ENCODE data around the gene GRM3. TPM values are rescaled to one million over a fixed set of nuclear protein-coding genes. Genes with fewer than 3 reads are reported as not detected.

The GRM3 gene
- polyA plus RNA-seq, 2 of the 4 experiments (the other 2 are of a cell fraction) = not detected

- Histone ChIP-seq H3K4me3 (no peak overlapping the region), H3K4me2 (no peak overlapping the region), H3K27ac (no peak overlapping the region), H3K4me1 (no peaks in the 10 kb centered on the region), H3K9me3 (no peaks in the 10 kb centered on the region)
- POLR2A ChIA-PET = no interaction called here
- CTCF ChIA-PET = no interaction called here
- TF ChIP-seq RAD21 (conservative IDR thresholded peaks at IDR 0.05 in 1 of 2, IDR thresholded peaks at IDR 0.05 in 1 of 2) (no peak), MAFK (IDR thresholded peaks at IDR 0.05; ENCODE audit: partially characterized antibody) (peak; percentile 16), MYC (IDR thresholded peaks at IDR 0.05; ENCODE audit: borderline replicate concordance, low read length) (no peak), EHF (CRISPR knock-in tag; IDR thresholded peaks at IDR 0.05) (no peak), CTCF (IDR thresholded peaks at IDR 0.05) (no peak), ZC3H11A (IDR thresholded peaks at IDR 0.05) (no peak)
- 2% methylated on average over 1 of the region's 1 CpG for WGBS (ENCODE audit: missing lambda C conversion rate)
- no peak for DNase-seq (ENCODE audit: low read depth in 1 of 2, low spot score in 1 of 2)
- ATAC-seq = no peak
- no peak for FAIRE-seq
Observed at GRCh38 chr7:86687831-86688230, 44.1 kb downstream of the GRM3 start.

GRCh38 chr7:86689363-86689762, 45.7 kb downstream of the GRM3 start:
- Histone ChIP-seq H3K4me3 (no peak overlapping the region), H3K4me1 (no peaks in the 10 kb centered on the region), H3K4me2 (no peak overlapping the region), H3K27ac (no peak overlapping the region), H3K9me3 (no peaks in the 10 kb centered on the region)
- ChIA-PET POLR2A (no interaction called here), CTCF (no interaction called here)
- TF ChIP-seq MAFK (IDR thresholded peaks at IDR 0.05; ENCODE audit: partially characterized antibody) (peak; percentile 65), EHF (CRISPR knock-in tag; IDR thresholded peaks at IDR 0.05) (no peak)
- ATAC-seq (no peak), FAIRE-seq (no peak), DNase-seq (ENCODE audit: low read depth in 1 of 2, low spot score in 1 of 2) (no peak)

- Histone ChIP-seq H3K9me3 (no peaks in the 10 kb centered on the region), H3K27ac (no peak overlapping the region), H3K4me1 (no peaks in the 10 kb centered on the region), H3K4me3 (no peak overlapping the region), H3K4me2 (no peak overlapping the region)
- ATAC-seq (no peak), FAIRE-seq (no peak), DNase-seq (ENCODE audit: low read depth in 1 of 2, low spot score in 1 of 2) (no peak)
- WGBS (ENCODE audit: missing lambda C conversion rate) = 0% methylated on average over 2 of the region's 2 CpGs
- ChIA-PET CTCF (no interaction called here), POLR2A (no interaction called here)
- TF ChIP-seq HDAC2 (IDR thresholded peaks at IDR 0.05) (no peak), RFX5 (IDR thresholded peaks at IDR 0.05) (no peak), ZSCAN20 (CRISPR knock-in tag; IDR thresholded peaks at IDR 0.05) (no peak), MYC (IDR thresholded peaks at IDR 0.05; ENCODE audit: borderline replicate concordance, low read length) (no peak), MAFK (IDR thresholded peaks at IDR 0.05; ENCODE audit: partially characterized antibody) (no peak), RCOR1 (IDR thresholded peaks at IDR 0.05; ENCODE audit: low read depth, low read length) (no peak)
Observed at GRCh38 chr7:86692755-86693154, 49.0 kb downstream of the GRM3 start.

GRCh38 chr7:86706406-86706805, 62.7 kb downstream of the GRM3 start:
- no peak for DNase-seq (ENCODE audit: low read depth in 1 of 2, low spot score in 1 of 2)
- ChIA-PET CTCF (no interaction called here), POLR2A (no interaction called here)
- no peak overlapping the region for H3K4me3 ChIP-seq
- ATAC-seq = no peak
- no peaks in the 10 kb centered on the region for H3K9me3 ChIP-seq
- H3K4me2 ChIP-seq = no peak overlapping the region
- H3K27ac ChIP-seq = no peak overlapping the region
- 6% methylated on average over 1 of the region's 1 CpG for WGBS (ENCODE audit: missing lambda C conversion rate)
- no peaks in the 10 kb centered on the region for H3K4me1 ChIP-seq
- FAIRE-seq = no peak
- TF ChIP-seq ZFP36 (IDR thresholded peaks at IDR 0.05; ENCODE audit: borderline replicate concordance, partially characterized antibody) (no peak), HOXB13 (CRISPR knock-in tag; IDR thresholded peaks at IDR 0.05; ENCODE audit: low read depth) (no peak)

GRCh38 chr7:86708031-86708680, 64.4 kb downstream of the GRM3 start:
- ChIA-PET CTCF (no interaction called here), POLR2A (no interaction called here)
- no peak for DNase-seq (ENCODE audit: low read depth in 1 of 2, low spot score in 1 of 2)
- H3K9me3 ChIP-seq = no peaks in the 10 kb centered on the region
- no peak overlapping the region for H3K4me3 ChIP-seq
- no peak overlapping the region for H3K4me2 ChIP-seq
- no peaks in the 10 kb centered on the region for H3K4me1 ChIP-seq
- no peak overlapping the region for H3K27ac ChIP-seq
- TF ChIP-seq HES2 (IDR thresholded peaks at IDR 0.05) = no peak
- no peak for TF ChIP-seq FOSB (CRISPR knock-in tag; IDR thresholded peaks at IDR 0.05)
- TF ChIP-seq CHD2 (IDR thresholded peaks at IDR 0.05; ENCODE audit: low read length, partially characterized antibody) = no peak
- no peak for TF ChIP-seq JUNB (IDR thresholded peaks at IDR 0.05)
- no peak for TF ChIP-seq REST (IDR thresholded peaks at IDR 0.05)
- TF ChIP-seq E2F6 (IDR thresholded peaks at IDR 0.05; ENCODE audit: borderline replicate concordance, low read depth) = no peak
- TF ChIP-seq ELK1 (IDR thresholded peaks at IDR 0.05; ENCODE audit: low read depth, low read length) = no peak
- no peak for TF ChIP-seq ESRRA (IDR thresholded peaks at IDR 0.05; ENCODE audit: borderline replicate concordance, low read length)
- FAIRE-seq = no peak
- 22% methylated on average over 6 of the region's 6 CpGs for WGBS (ENCODE audit: missing lambda C conversion rate)
- ATAC-seq = no peak

Data from A549 (cell line).